22Rv1 (cell line): ENCODE measurements around the gene SLMAP.

Experiments
- H3K27ac ChIP-seq: fragments of 450-650 bp; 2 replicates; pipeline ENCODE4 v1.5.1; 2017
- CTCF ChIP-seq: fragments of 450-650 bp; IDR thresholded peaks from 2 replicates; pipeline ENCODE4 v1.5.1; 2017; ENCODE audit warnings: mild to moderate bottlenecking
- ZFX ChIP-seq: fragments of 450-650 bp; IDR thresholded peaks from 2 replicates; pipeline ENCODE4 v1.6.1; 2017; ENCODE audit warnings: antibody characterized with exemption, borderline replicate concordance

Gene SLMAP

GRCh38 chr3:57726397-57726796 lies 29.7 kb upstream of the SLMAP start:
- no peak overlapping the region for H3K27ac ChIP-seq
- no peak for TF ChIP-seq CTCF
- TF ChIP-seq ZFX, result no peak

- no peak overlapping the region for H3K27ac ChIP-seq
- no peak for TF ChIP-seq ZFX
- TF ChIP-seq CTCF, result no peak
Measured at GRCh38 chr3:57727106-57727505, 29.0 kb upstream of the SLMAP start.

- no peak overlapping the region for H3K27ac ChIP-seq
- no peak for TF ChIP-seq ZFX
- TF ChIP-seq CTCF, result no peak
Measured at GRCh38 chr3:57729334-57730045, 26.6 kb upstream of the SLMAP start.

GRCh38 chr3:57730682-57731081 lies 25.4 kb upstream of the SLMAP start:
- H3K27ac ChIP-seq, result no peak overlapping the region
- TF ChIP-seq CTCF (no peak), ZFX (no peak)

- H3K27ac ChIP-seq, result no peak overlapping the region
- TF ChIP-seq CTCF, result no peak
- no peak for TF ChIP-seq ZFX
Measured at GRCh38 chr3:57731311-57731710, 24.8 kb upstream of the SLMAP start.

GRCh38 chr3:57733790-57734189 lies 22.3 kb upstream of the SLMAP start:
- H3K27ac ChIP-seq, result no peak overlapping the region
- TF ChIP-seq CTCF (no peak), ZFX (no peak)

- no peak overlapping the region for H3K27ac ChIP-seq
- no peak for TF ChIP-seq CTCF
Measured at GRCh38 chr3:57735405-57735804, 20.7 kb upstream of the SLMAP start.
